Measurements from ENCODE around the gene PLSCR2. TPM values are rescaled to one million over a fixed set of nuclear protein-coding genes. Genes with fewer than 3 reads are reported as not detected.
A peak's percentile ranks its signal among the peaks of the same experiment; 100 is the strongest.

Gene PLSCR2
- total RNA-seq: 1 to 10 TPM in 1 of 4 donors, not detected in 3; 1.3 TPM

GRCh38 chr3:146469150-146470017, at the start of gene PLSCR2:
PLSCR2 (minus strand) TSS chr3:146469561; CDS start chr3:146459904, 9,657 bp downstream.
- Histone ChIP-seq H3K36me3 (no peaks in the 10 kb centered on the region), H3K27me3 (no peaks in the 10 kb centered on the region), H3K4me1 (peaks cover 0 to 19% (median 0%) of the 10 kb centered on the region in 3 donors), H3K27ac (peak within 1 kb of the TSS; percentile 39 to 85 (median 75)), H3K9me3 (no peaks in the 10 kb centered on the region), H3K4me3 (peak within 1 kb of the TSS; percentile 55 to 80)
- TF ChIP-seq POLR2A (IDR thresholded peaks at IDR 0.05): peak in 1 of 2 donors; percentile 23
- peak; percentile 61 for TF ChIP-seq POLR2AphosphoS5 (IDR thresholded peaks at IDR 0.05)
- TF ChIP-seq EP300 (IDR thresholded peaks at IDR 0.05): no peak
- peak; percentile 84 for ATAC-seq
- 0 to 5% methylated on average over 1 to 4 of the region's 51 CpGs for WGBS, 2 donors (ENCODE audit: low coverage in 1 of 2)

- Histone ChIP-seq H3K4me1 (peaks cover 0 to 20% (median 0%) of the 10 kb centered on the region in 3 donors), H3K27me3 (no peaks in the 10 kb centered on the region), H3K36me3 (peaks cover 0 to 68% of the 10 kb centered on the region in 2 donors), H3K9me3 (no peaks in the 10 kb centered on the region), H3K27ac (no peak overlapping the region), H3K4me3 (no peak overlapping the region)
- 77 to 90% methylated on average over 3 to 4 of the region's 4 CpGs for WGBS, 2 donors (ENCODE audit: low coverage in 1 of 2)
- TF ChIP-seq, protein P1, sequence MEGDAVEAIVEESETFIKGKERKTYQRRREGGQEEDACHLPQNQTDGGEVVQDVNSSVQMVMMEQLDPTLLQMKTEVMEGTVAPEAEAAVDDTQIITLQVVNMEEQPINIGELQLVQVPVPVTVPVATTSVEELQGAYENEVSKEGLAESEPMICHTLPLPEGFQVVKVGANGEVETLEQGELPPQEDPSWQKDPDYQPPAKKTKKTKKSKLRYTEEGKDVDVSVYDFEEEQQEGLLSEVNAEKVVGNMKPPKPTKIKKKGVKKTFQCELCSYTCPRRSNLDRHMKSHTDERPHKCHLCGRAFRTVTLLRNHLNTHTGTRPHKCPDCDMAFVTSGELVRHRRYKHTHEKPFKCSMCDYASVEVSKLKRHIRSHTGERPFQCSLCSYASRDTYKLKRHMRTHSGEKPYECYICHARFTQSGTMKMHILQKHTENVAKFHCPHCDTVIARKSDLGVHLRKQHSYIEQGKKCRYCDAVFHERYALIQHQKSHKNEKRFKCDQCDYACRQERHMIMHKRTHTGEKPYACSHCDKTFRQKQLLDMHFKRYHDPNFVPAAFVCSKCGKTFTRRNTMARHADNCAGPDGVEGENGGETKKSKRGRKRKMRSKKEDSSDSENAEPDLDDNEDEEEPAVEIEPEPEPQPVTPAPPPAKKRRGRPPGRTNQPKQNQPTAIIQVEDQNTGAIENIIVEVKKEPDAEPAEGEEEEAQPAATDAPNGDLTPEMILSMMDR (IDR thresholded peaks at IDR 0.05): no peak
- TF ChIP-seq POLR2AphosphoS5 (IDR thresholded peaks at IDR 0.05) (no peak), EP300 (IDR thresholded peaks at IDR 0.05) (no peak), POLR2A (IDR thresholded peaks at IDR 0.05) (no peak)
- ATAC-seq: no peak
These were observed 48.5 kb upstream of the PLSCR2 start for GRCh38 chr3:146517684-146518435.

DNA sequence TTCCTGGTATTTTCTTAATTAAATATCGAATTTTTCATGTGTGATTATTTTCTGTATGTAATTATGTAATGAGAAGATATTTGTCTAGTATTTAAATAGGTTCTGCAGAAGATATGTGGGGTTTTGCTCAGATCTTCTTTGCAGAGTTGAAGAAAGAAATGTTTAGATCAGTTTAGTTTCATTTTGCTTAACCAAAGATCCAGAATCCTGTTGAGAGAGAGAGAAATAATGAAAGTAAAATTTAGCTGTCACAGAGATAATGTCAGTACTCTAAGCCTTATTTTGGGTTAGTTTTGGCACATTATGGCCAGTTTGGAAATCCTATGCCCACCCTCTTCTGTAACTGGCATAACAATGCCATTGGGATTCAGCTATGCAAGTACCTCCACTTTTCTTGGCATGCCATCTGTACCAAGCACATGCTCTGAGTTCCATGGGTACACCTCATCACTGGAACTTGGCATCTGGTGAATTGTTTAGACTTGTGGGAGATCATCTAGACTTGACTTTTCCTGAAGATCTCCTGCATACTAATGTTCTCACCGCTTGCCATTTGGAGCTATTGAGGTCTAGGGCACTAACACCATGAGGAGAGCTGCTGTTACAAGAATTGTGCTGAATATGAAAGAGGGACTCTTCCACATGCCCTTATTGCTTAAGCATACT, 44.2 kb upstream of the PLSCR2 start:
- Histone ChIP-seq H3K9me3 (no peaks in the 10 kb centered on the region), H3K4me1 (peaks cover 0 to 16% (median 0%) of the 10 kb centered on the region in 3 donors), H3K36me3 (peaks cover 0 to 45% of the 10 kb centered on the region in 2 donors), H3K4me3 (no peak overlapping the region), H3K27me3 (no peaks in the 10 kb centered on the region), H3K27ac (peak overlapping the region in 1 of 4 donors; percentile 1)
- TF ChIP-seq POLR2AphosphoS5 (IDR thresholded peaks at IDR 0.05): peak; percentile 38
- no peak for TF ChIP-seq EP300 (IDR thresholded peaks at IDR 0.05)
- no peak for TF ChIP-seq POLR2A (IDR thresholded peaks at IDR 0.05)
- TF ChIP-seq, protein P1 (IDR thresholded peaks at IDR 0.05): no peak
- ATAC-seq: no peak
- WGBS, 2 donors (ENCODE audit: low coverage in 1 of 2): 74 to 100% methylated on average over 1 to 2 of the region's 2 CpGs

- H3K27ac ChIP-seq: no peak overlapping the region
- H3K27me3 ChIP-seq: no peaks in the 10 kb centered on the region
- WGBS, 2 donors (ENCODE audit: low coverage in 1 of 2): 68 to 78% methylated on average over 3 of the region's 3 CpGs
- H3K4me3 ChIP-seq: no peak overlapping the region
- no peak for ATAC-seq
- TF ChIP-seq, protein P1 (IDR thresholded peaks at IDR 0.05): no peak
- no peak for TF ChIP-seq POLR2AphosphoS5 (IDR thresholded peaks at IDR 0.05)
- TF ChIP-seq EP300 (IDR thresholded peaks at IDR 0.05): no peak
- TF ChIP-seq POLR2A (IDR thresholded peaks at IDR 0.05): no peak
- no peaks in the 10 kb centered on the region for H3K9me3 ChIP-seq
- peaks cover 0 to 35% of the 10 kb centered on the region in 2 donors for H3K36me3 ChIP-seq
- peaks cover 0 to 17% (median 0%) of the 10 kb centered on the region in 3 donors for H3K4me1 ChIP-seq
These were observed 42.2 kb upstream of the PLSCR2 start for GRCh38 chr3:146511402-146512134.
